NB4 (cell line): ENCODE data around the gene TRIM32.

Experiments
- CTCF ChIP-seq: IDR thresholded peaks from one replicate; pipeline ENCODE4 v1.5.1; 2012; ENCODE audit warnings: low read depth, low read length
- MAX ChIP-seq: IDR thresholded peaks from 2 replicates; pipeline ENCODE4 v1.6.1; 2011; ENCODE audit warnings: low read depth, low read length
- MYC ChIP-seq: IDR thresholded peaks from 2 replicates; pipeline ENCODE4 v1.6.1; 2011; ENCODE audit warnings: low read depth, low read length
- POLR2A ChIP-seq: IDR thresholded peaks from 2 replicates; pipeline ENCODE4 v1.6.1; 2011; ENCODE audit warnings: mild to moderate bottlenecking; ENCODE audit not compliant: insufficient read length; ENCODE audit errors: extremely low read depth

GRCh38 chr9:116661037-116661954 is 25.8 kb upstream of the TRIM32 start:
- TF ChIP-seq CTCF (peak; percentile 54), POLR2A (no peak), MYC (no peak), MAX (no peak)
